ENCODE data around the gene NDFIP2.
"Not testable (repeated sequence)": the region's sequence is repeated elsewhere in the genome, so short reads cannot be mapped to it uniquely, and the experiment has no call there.

The NDFIP2 gene

GRCh38 chr13:79566118-79566517 lies 85.2 kb downstream of the NDFIP2 start:
- H3K4me2 ChIP-seq (ENCODE audit: low read depth, low read length, poor library complexity, severe bottlenecking): no peak overlapping the region
- no peak overlapping the region for H2AFZ ChIP-seq (ENCODE audit: low read depth, low read length, severe bottlenecking)
- no peaks in the 10 kb centered on the region for H4K20me1 ChIP-seq (ENCODE audit: low read depth, low read length)
- H3K4me3 ChIP-seq (ENCODE audit: insufficient read depth, low read length, poor library complexity, severe bottlenecking): no peak overlapping the region
- no peaks in the 10 kb centered on the region; the same call in 1 of the 2 replicates for H3K9me3 ChIP-seq (ENCODE audit: insufficient read depth, low read length)
- TF ChIP-seq CTCF (IDR thresholded peaks at IDR 0.05; ENCODE audit: insufficient read depth, low read length, poor library complexity, severe bottlenecking) (no peak), EZH2phosphoT487 (conservative IDR thresholded peaks at IDR 0.05; ENCODE audit: low read length) (no peak)
- no peak overlapping the region for H3K9ac ChIP-seq (ENCODE audit: low read length)
- no peaks in the 10 kb centered on the region for H3K79me2 ChIP-seq (ENCODE audit: insufficient read depth, low read length)
- H3K9me2 ChIP-seq (replicated peaks; ENCODE audit: insufficient read depth, low read length): no peaks in the 10 kb centered on the region
- H3K27me3 ChIP-seq (ENCODE audit: low read length): 0 out of 2 replicates have a peak, but pooled peaks cover 3% of the 10 kb centered on the region
- no peak overlapping the region for H3K27ac ChIP-seq (ENCODE audit: low read depth, low read length)
- H3F3A ChIP-seq (ENCODE audit: insufficient read depth): no peaks in the 10 kb centered on the region
- H3K36me3 ChIP-seq (ENCODE audit: low read length): no peaks in the 10 kb centered on the region

- Histone ChIP-seq H3K79me2 (ENCODE audit: insufficient read depth, low read length) (no peaks in the 10 kb centered on the region), H3K4me3 (ENCODE audit: insufficient read depth, low read length, poor library complexity, severe bottlenecking) (no peak overlapping the region), H3F3A (ENCODE audit: insufficient read depth) (no peaks in the 10 kb centered on the region), H4K20me1 (ENCODE audit: low read depth, low read length) (no peaks in the 10 kb centered on the region), H3K36me3 (ENCODE audit: low read length) (no peaks in the 10 kb centered on the region), H3K9me2 (replicated peaks; ENCODE audit: insufficient read depth, low read length) (no peaks in the 10 kb centered on the region), H3K9me3 (ENCODE audit: insufficient read depth, low read length) (no peaks in the 10 kb centered on the region), H3K4me2 (ENCODE audit: low read depth, low read length, poor library complexity, severe bottlenecking) (no peak overlapping the region), H3K9ac (ENCODE audit: low read length) (no peak overlapping the region), H3K27ac (ENCODE audit: low read depth, low read length) (no peak overlapping the region), H2AFZ (ENCODE audit: low read depth, low read length, severe bottlenecking) (no peak overlapping the region), H3K27me3 (ENCODE audit: low read length) (0 out of 2 replicates have a peak, but pooled peaks cover 3% of the 10 kb centered on the region)
- no peak for TF ChIP-seq CTCF (IDR thresholded peaks at IDR 0.05; ENCODE audit: insufficient read depth, low read length, poor library complexity, severe bottlenecking)
- no peak for TF ChIP-seq EZH2phosphoT487 (conservative IDR thresholded peaks at IDR 0.05; ENCODE audit: low read length)
These were observed 90.2 kb downstream of the NDFIP2 start for GRCh38 chr13:79571147-79571546.

GRCh38 chr13:79573892-79574291 lies 92.9 kb downstream of the NDFIP2 start:
- not testable (repeated sequence) for H2AFZ ChIP-seq (ENCODE audit: low read depth, low read length, severe bottlenecking); H3K4me3 ChIP-seq (ENCODE audit: insufficient read depth, low read length, poor library complexity, severe bottlenecking); H3F3A ChIP-seq (ENCODE audit: insufficient read depth); H3K27me3 ChIP-seq (ENCODE audit: low read length); H3K9ac ChIP-seq (ENCODE audit: low read length); H3K36me3 ChIP-seq (ENCODE audit: low read length); H3K27ac ChIP-seq (ENCODE audit: low read depth, low read length); H4K20me1 ChIP-seq (ENCODE audit: low read depth, low read length); H3K79me2 ChIP-seq (ENCODE audit: insufficient read depth, low read length); H3K4me2 ChIP-seq (ENCODE audit: low read depth, low read length, poor library complexity, severe bottlenecking); H3K9me3 ChIP-seq (ENCODE audit: insufficient read depth, low read length); H3K9me2 ChIP-seq (replicated peaks; ENCODE audit: insufficient read depth, low read length)

GRCh38 chr13:79581870-79582315 lies 100.9 kb downstream of the NDFIP2 start:
- Histone ChIP-seq H3K4me2 (ENCODE audit: low read depth, low read length, poor library complexity, severe bottlenecking) (no peak overlapping the region), H4K20me1 (ENCODE audit: low read depth, low read length) (no peaks in the 10 kb centered on the region), H3K79me2 (ENCODE audit: insufficient read depth, low read length) (no peaks in the 10 kb centered on the region), H2AFZ (ENCODE audit: low read depth, low read length, severe bottlenecking) (no peak overlapping the region), H3K9me3 (ENCODE audit: insufficient read depth, low read length) (no peaks in the 10 kb centered on the region), H3F3A (ENCODE audit: insufficient read depth) (no peaks in the 10 kb centered on the region), H3K9me2 (replicated peaks; ENCODE audit: insufficient read depth, low read length) (0 out of 2 replicates have a peak, but pooled peaks cover 3% of the 10 kb centered on the region), H3K36me3 (ENCODE audit: low read length) (no peaks in the 10 kb centered on the region), H3K27me3 (ENCODE audit: low read length) (no peaks in the 10 kb centered on the region), H3K9ac (ENCODE audit: low read length) (no peak overlapping the region), H3K4me3 (ENCODE audit: insufficient read depth, low read length, poor library complexity, severe bottlenecking) (no peak overlapping the region), H3K27ac (ENCODE audit: low read depth, low read length) (no peak overlapping the region)
- TF ChIP-seq EZH2phosphoT487 (conservative IDR thresholded peaks at IDR 0.05; ENCODE audit: low read length) (no peak), CTCF (IDR thresholded peaks at IDR 0.05; ENCODE audit: insufficient read depth, low read length, poor library complexity, severe bottlenecking) (no peak)
